ENCODE measurements around the gene FGF6. TPM values are rescaled to one million over a fixed set of nuclear protein-coding genes. Genes with fewer than 3 reads are reported as not detected.

The FGF6 gene
- total RNA-seq, 1 experiment from 2014 or later, result not detected

GRCh38 chr12:4388662-4389061 is 57.0 kb downstream of the FGF6 start:
- Histone ChIP-seq H3K4me3 (ENCODE audit: low read length) (no peak overlapping the region), H3K9ac (ENCODE audit: low read length) (no peak overlapping the region), H3K79me2 (ENCODE audit: low read length) (no peaks in the 10 kb centered on the region), H3K9me3 (ENCODE audit: low read length) (no peaks in the 10 kb centered on the region), H3K9me2 (replicated peaks; ENCODE audit: insufficient read depth, low read length) (no peaks in the 10 kb centered on the region), H3K27me3 (ENCODE audit: low read length) (no peaks in the 10 kb centered on the region), H3K4me2 (ENCODE audit: low read depth, low read length, poor library complexity, severe bottlenecking) (no peak overlapping the region), H3K27ac (ENCODE audit: low read length) (no peak overlapping the region), H3K36me3 (ENCODE audit: insufficient read depth, low read length) (no peaks in the 10 kb centered on the region), H3K4me1 (ENCODE audit: low read length) (no peaks in the 10 kb centered on the region), H2AFZ (ENCODE audit: low read length) (no peak overlapping the region), H4K20me1 (ENCODE audit: insufficient read depth, low read depth, low read length) (no peaks in the 10 kb centered on the region)
- no peak for DNase-seq

- H3K27ac ChIP-seq (ENCODE audit: low read length), result no peak overlapping the region
- H3K4me1 ChIP-seq (ENCODE audit: low read length), result no peaks in the 10 kb centered on the region
- H3K9me3 ChIP-seq (ENCODE audit: low read length), result no peaks in the 10 kb centered on the region
- H3K4me2 ChIP-seq (ENCODE audit: low read depth, low read length, poor library complexity, severe bottlenecking), result no peak overlapping the region
- H3K79me2 ChIP-seq (ENCODE audit: low read length), result no peaks in the 10 kb centered on the region
- H3K27me3 ChIP-seq (ENCODE audit: low read length), result no peaks in the 10 kb centered on the region
- no peak for DNase-seq
- H3K36me3 ChIP-seq (ENCODE audit: insufficient read depth, low read length), result no peaks in the 10 kb centered on the region
- no peak overlapping the region for H3K9ac ChIP-seq (ENCODE audit: low read length)
- no peaks in the 10 kb centered on the region for H4K20me1 ChIP-seq (ENCODE audit: insufficient read depth, low read depth, low read length)
- no peak overlapping the region for H3K4me3 ChIP-seq (ENCODE audit: low read length)
- H3K9me2 ChIP-seq (replicated peaks; ENCODE audit: insufficient read depth, low read length), result no peaks in the 10 kb centered on the region
- no peak overlapping the region for H2AFZ ChIP-seq (ENCODE audit: low read length)
These were observed 57.6 kb downstream of the FGF6 start for GRCh38 chr12:4388032-4388431.

- DNase-seq, result no peak
- no peaks in the 10 kb centered on the region for H4K20me1 ChIP-seq (ENCODE audit: insufficient read depth, low read depth, low read length)
- no peaks in the 10 kb centered on the region for H3K27me3 ChIP-seq (ENCODE audit: low read length)
- H3K4me1 ChIP-seq (ENCODE audit: low read length), result no peaks in the 10 kb centered on the region
- no peaks in the 10 kb centered on the region for H3K9me3 ChIP-seq (ENCODE audit: low read length)
- H3K79me2 ChIP-seq (ENCODE audit: low read length), result no peaks in the 10 kb centered on the region
- no peaks in the 10 kb centered on the region for H3K9me2 ChIP-seq (replicated peaks; ENCODE audit: insufficient read depth, low read length)
- no peak overlapping the region for H3K27ac ChIP-seq (ENCODE audit: low read length)
- no peak overlapping the region for H3K4me3 ChIP-seq (ENCODE audit: low read length)
- H3K4me2 ChIP-seq (ENCODE audit: low read depth, low read length, poor library complexity, severe bottlenecking), result no peak overlapping the region
- H3K9ac ChIP-seq (ENCODE audit: low read length), result no peak overlapping the region
- no peak overlapping the region for H2AFZ ChIP-seq (ENCODE audit: low read length)
- H3K36me3 ChIP-seq (ENCODE audit: insufficient read depth, low read length), result no peaks in the 10 kb centered on the region
These were observed 58.0 kb downstream of the FGF6 start for GRCh38 chr12:4387607-4388006.

DNA sequence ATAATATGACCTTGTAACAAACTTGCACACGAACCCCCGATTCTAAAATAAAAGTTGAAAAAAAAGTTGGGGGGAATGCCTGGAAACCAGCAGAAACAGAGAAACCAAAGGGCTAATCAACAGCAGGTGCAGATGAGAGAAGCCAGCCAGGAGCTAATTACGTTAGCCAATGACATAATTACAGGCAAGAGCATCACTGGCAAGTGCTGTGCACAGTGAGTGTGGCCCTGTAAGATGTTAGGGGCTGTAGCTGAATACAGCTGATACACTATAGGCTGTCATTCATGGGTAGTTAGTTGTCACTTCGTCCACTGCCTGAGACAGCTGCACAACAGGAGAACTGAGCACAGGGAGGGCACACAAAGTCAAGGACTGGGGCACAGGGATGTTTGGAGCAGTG is 58.8 kb downstream of the FGF6 start:
- no peak overlapping the region for H3K4me3 ChIP-seq (ENCODE audit: low read length)
- H3K9ac ChIP-seq (ENCODE audit: low read length), result no peak overlapping the region
- H3K4me2 ChIP-seq (ENCODE audit: low read depth, low read length, poor library complexity, severe bottlenecking), result no peak overlapping the region
- H3K79me2 ChIP-seq (ENCODE audit: low read length), result no peaks in the 10 kb centered on the region
- H3K4me1 ChIP-seq (ENCODE audit: low read length), result no peaks in the 10 kb centered on the region
- H3K9me2 ChIP-seq (replicated peaks; ENCODE audit: insufficient read depth, low read length), result no peaks in the 10 kb centered on the region
- no peak overlapping the region for H2AFZ ChIP-seq (ENCODE audit: low read length)
- no peaks in the 10 kb centered on the region for H3K9me3 ChIP-seq (ENCODE audit: low read length)
- H3K36me3 ChIP-seq (ENCODE audit: insufficient read depth, low read length), result no peaks in the 10 kb centered on the region
- no peaks in the 10 kb centered on the region for H3K27me3 ChIP-seq (ENCODE audit: low read length)
- H3K27ac ChIP-seq (ENCODE audit: low read length), result no peak overlapping the region
- no peaks in the 10 kb centered on the region for H4K20me1 ChIP-seq (ENCODE audit: insufficient read depth, low read depth, low read length)
- no peak for DNase-seq

Other genes with a start within 250 kb of the FGF6 start
- 0.14 and 1.4 TPM in 2 replicates for gene CCND2, start 172.1 kb downstream of the FGF6 start, total RNA-seq (2014; rRNA removed; shearing (Covaris generic); ENCODE audit: low replicate concordance)
- 4.8 and 9.0 TPM in 2 replicates for gene TIGAR, start 124.6 kb downstream of the FGF6 start, total RNA-seq (2014; rRNA removed; shearing (Covaris generic); ENCODE audit: low replicate concordance)
- gene FGF23, start 66.1 kb downstream of the FGF6 start, total RNA-seq (2014; rRNA removed; shearing (Covaris generic); ENCODE audit: low replicate concordance), result not detected in 2 replicates
- gene RAD51AP1, start 93.1 kb upstream of the FGF6 start, total RNA-seq (2014; rRNA removed; shearing (Covaris generic); ENCODE audit: low replicate concordance), result 14.1 and 39.2 TPM in 2 replicates
- 27.2 and 44.9 TPM in 2 replicates for gene DYRK4, start 116.4 kb upstream of the FGF6 start, total RNA-seq (2014; rRNA removed; shearing (Covaris generic); ENCODE audit: low replicate concordance)
- 0.56 and 0.69 TPM in 2 replicates for gene AKAP3, start 203.2 kb upstream of the FGF6 start, total RNA-seq (2014; rRNA removed; shearing (Covaris generic); ENCODE audit: low replicate concordance)
- gene NDUFA9, start 203.3 kb upstream of the FGF6 start, total RNA-seq (2014; rRNA removed; shearing (Covaris generic); ENCODE audit: low replicate concordance), result 72.2 and 83.9 TPM in 2 replicates